Esophagus squamous epithelium (tissue), 5 donors: ENCODE data around the gene PDGFRB. TPM values are rescaled to one million over a fixed set of nuclear protein-coding genes. Genes with fewer than 3 reads are reported as not detected.

Experiments
- DNase-seq: peaks from one replicate; lab custom pipeline; 2025; lab: John Stamatoyannopoulos, UW
- H3K27ac ChIP-seq, 4 donors: fragments of 200-600 bp; sonication (generic); one replicate each; pipeline ENCODE4 v1.5.1; 2016 to 2019; ENCODE audit warnings: mild to moderate bottlenecking in 1 of 4
- H3K27me3 ChIP-seq, 4 donors: fragments of 200-600 bp; sonication (generic); 1 replicate in 3 of 4; 2 replicates in 1 of 4; pipeline versions ENCODE4 v1.5.1 to v1.6.0; 2017 to 2021; ENCODE audit warnings: antibody characterized with exemption in 1 of 4
- H3K36me3 ChIP-seq, 3 donors: fragments of 200-600 bp; sonication (generic); one replicate each; pipeline ENCODE4 v1.5.1; 2016 to 2019
- H3K4me1 ChIP-seq, 3 donors: fragments of 200-600 bp; sonication (generic); one replicate each; pipeline ENCODE4 v1.5.1; 2017 to 2019
- H3K4me3 ChIP-seq, 4 donors: fragments of 200-600 bp; sonication (generic); 1 replicate in 3 of 4; 2 replicates in 1 of 4; pipeline ENCODE4 v1.5.1; 2016 to 2019; ENCODE audit warnings: mild to moderate bottlenecking in 2 of 4, moderate library complexity in 1 of 4
- H3K9me3 ChIP-seq, 3 donors: fragments of 200-600 bp; sonication (generic); one replicate each; pipeline ENCODE4 v1.5.1; 2016 to 2019
- POLR2A ChIP-seq, 4 donors: fragments of 450-650 bp; IDR thresholded peaks; one replicate each; pipeline ENCODE4 v1.6.1; 2017; ENCODE audit warnings: antibody characterized with exemption in 4 of 4, mild to moderate bottlenecking in 4 of 4, moderate library complexity in 3 of 4
- WGBS, 2 donors: methylation state at CpG; one replicate each; pipeline ENCODE4 v1.1.5; 2018; 5-methylcytosine and 5-hydroxymethylcytosine counted together
- intact Hi-C: fragments of 100-400 bp; cut with DNase I; formaldehyde crosslinking; loops from one replicate; pipeline ENCODE4 v1.15.0; 2022
- total RNA-seq, 4 donors: library from RNA; depleted of rRNA; stranded (reverse); fragments of >200 nt; gene quantifications; one replicate each; pipeline ENCODE4 v1.1.0, GENCODE V29; 2016
- TF ChIP-seq, protein P1 (sequence below), 6 experiments: fragments of 450-650 bp in 4 of 6; fragments of 200-600 bp in 2 of 6; sonication (generic) in 2 of 6; IDR thresholded peaks; one replicate each; pipeline ENCODE4 v1.5.1; 2016 to 2019; ENCODE audit warnings: antibody characterized with exemption in 6 of 6, mild to moderate bottlenecking in 4 of 6, moderate library complexity in 4 of 6
- donor health status: DM: yes; HTN: yes; CAD: no.

The PDGFRB gene
- total RNA-seq, 4 donors from 2014 or later = 5.6 to 51.7 (median 31.0) TPM

DNA sequence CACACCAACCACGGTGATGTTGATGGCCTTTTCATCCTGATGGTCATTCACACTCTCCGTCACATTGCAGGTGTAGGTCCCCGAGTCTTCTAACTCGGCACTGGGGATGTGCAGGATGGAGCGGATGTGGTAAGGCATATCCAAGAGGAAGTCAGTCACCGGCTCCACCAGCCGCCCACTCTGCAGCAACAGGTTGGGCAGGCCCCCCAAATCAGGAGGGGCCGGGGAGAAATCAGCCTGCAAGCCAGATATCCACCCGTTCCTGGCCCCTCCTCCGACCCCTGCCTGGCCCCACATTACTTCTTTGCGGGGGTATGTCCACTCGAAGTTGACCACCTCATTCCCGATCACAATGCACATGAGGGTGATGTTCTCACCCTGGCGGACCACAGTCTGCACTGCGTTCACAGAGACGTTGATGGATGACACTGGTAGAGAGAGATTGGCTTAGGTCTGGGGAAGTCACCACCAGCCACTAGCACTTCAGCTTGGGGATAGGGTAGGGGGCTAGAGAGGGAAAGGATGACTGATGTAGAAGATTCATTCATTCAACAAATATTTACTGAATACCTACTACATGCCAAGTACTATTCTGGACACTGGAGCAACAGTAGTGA lies 22.0 kb downstream of the PDGFRB start:
- no peaks in the 10 kb centered on the region for H3K9me3 ChIP-seq
- no peak for DNase-seq
- intact Hi-C loops = no loop called here
- H3K4me3 ChIP-seq = no peak overlapping the region
- peaks cover 0 to 20% (median 0%) of the 10 kb centered on the region in 4 donors for H3K27me3 ChIP-seq
- H3K27ac ChIP-seq = peak overlapping the region in 3 of 4 donors; percentile 53 to 94 (median 91)
- no peak for TF ChIP-seq POLR2A (IDR thresholded peaks at IDR 0.05)
- TF ChIP-seq, protein P1, sequence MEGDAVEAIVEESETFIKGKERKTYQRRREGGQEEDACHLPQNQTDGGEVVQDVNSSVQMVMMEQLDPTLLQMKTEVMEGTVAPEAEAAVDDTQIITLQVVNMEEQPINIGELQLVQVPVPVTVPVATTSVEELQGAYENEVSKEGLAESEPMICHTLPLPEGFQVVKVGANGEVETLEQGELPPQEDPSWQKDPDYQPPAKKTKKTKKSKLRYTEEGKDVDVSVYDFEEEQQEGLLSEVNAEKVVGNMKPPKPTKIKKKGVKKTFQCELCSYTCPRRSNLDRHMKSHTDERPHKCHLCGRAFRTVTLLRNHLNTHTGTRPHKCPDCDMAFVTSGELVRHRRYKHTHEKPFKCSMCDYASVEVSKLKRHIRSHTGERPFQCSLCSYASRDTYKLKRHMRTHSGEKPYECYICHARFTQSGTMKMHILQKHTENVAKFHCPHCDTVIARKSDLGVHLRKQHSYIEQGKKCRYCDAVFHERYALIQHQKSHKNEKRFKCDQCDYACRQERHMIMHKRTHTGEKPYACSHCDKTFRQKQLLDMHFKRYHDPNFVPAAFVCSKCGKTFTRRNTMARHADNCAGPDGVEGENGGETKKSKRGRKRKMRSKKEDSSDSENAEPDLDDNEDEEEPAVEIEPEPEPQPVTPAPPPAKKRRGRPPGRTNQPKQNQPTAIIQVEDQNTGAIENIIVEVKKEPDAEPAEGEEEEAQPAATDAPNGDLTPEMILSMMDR (IDR thresholded peaks at IDR 0.05) = no peak
- H3K4me1 ChIP-seq = peaks cover 11 to 88% (median 39%) of the 10 kb centered on the region in 3 donors
- peaks cover 0 to 16% (median 0%) of the 10 kb centered on the region in 3 donors for H3K36me3 ChIP-seq
- WGBS, 2 donors = 60 to 68% methylated on average over 4 to 15 of the region's 16 CpGs

DNA sequence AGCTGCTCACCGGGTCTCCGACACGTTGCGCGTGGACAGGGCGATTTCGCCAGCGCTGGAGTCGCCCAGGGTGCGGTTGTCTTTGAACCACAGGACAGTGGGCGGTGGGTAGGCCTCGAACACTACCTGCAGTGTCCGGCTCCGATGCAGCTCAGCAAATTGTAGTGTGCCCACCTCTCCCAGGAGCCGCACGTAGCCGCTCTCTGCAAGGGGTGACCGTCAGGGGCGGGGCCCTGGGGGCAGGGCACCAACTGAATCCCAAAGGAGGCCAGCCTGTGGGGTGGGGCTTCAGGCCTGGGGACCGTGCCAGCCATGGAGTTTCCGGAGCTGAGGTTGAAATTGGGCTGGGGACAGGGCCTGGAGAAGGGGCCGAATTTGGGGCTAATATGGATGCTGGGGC lies 22.9 kb downstream of the PDGFRB start:
- Histone ChIP-seq H3K36me3 (peaks cover 0 to 23% (median 0%) of the 10 kb centered on the region in 3 donors), H3K27me3 (peaks cover 0 to 18% (median 0%) of the 10 kb centered on the region in 4 donors), H3K9me3 (no peaks in the 10 kb centered on the region), H3K4me3 (no peak overlapping the region), H3K27ac (peak overlapping the region; percentile 36 to 94 (median 72)), H3K4me1 (peaks cover 10 to 79% (median 33%) of the 10 kb centered on the region in 3 donors)
- 88 to 89% methylated on average over 14 to 16 of the region's 22 CpGs for WGBS, 2 donors
- DNase-seq = no peak
- TF ChIP-seq POLR2A (IDR thresholded peaks at IDR 0.05) = no peak
- TF ChIP-seq, protein P1 (IDR thresholded peaks at IDR 0.05) = no peak
- intact Hi-C loops = no loop called here

DNA sequence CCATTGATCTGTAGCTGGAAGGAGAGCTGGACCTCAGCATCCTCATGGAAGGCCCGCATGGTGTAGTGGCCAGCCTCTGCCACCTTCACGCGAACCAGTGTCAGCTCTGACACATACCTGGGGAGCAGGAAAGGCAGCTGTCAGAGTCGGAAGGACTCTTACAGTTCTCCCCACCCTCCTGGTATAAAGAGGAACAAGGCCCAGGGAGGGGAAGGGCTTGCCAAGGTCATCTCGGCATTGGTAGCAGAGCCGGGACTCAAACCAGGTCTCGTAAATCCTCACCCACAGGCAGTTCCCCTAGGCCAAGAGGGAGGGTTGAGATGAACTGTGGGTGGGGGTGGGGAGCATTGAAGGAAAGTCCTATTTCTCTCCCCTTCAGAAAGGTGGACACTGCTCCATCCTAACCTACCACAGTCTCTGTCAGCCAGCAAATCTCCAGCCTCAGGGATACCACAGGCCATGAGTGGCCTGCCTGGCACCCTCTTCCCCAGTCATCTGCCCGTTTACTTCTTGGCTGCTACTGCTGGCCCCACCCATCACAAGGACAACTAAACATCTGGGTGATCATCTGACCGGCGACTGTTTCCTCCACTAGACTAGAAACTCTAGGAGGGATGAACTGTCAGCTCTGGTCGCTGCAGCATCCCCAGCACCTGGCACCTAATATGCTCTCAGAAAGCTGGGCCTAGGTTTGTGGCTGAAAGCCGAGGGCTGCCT lies 23.5 kb downstream of the PDGFRB start:
- no peaks in the 10 kb centered on the region for H3K9me3 ChIP-seq
- peak overlapping the region in 3 of 4 donors; percentile 53 to 94 (median 91) for H3K27ac ChIP-seq
- H3K36me3 ChIP-seq = peaks cover 0 to 25% (median 0%) of the 10 kb centered on the region in 3 donors
- intact Hi-C loops = no loop called here
- DNase-seq = no peak
- H3K27me3 ChIP-seq = peaks cover 0 to 12% (median 0%) of the 10 kb centered on the region in 4 donors
- TF ChIP-seq POLR2A (IDR thresholded peaks at IDR 0.05) = no peak
- TF ChIP-seq, protein P1 (IDR thresholded peaks at IDR 0.05) = no peak
- WGBS, 2 donors = 63 to 87% methylated on average over 3 to 11 of the region's 12 CpGs
- H3K4me3 ChIP-seq = no peak overlapping the region
- H3K4me1 ChIP-seq = peaks cover 6 to 72% (median 27%) of the 10 kb centered on the region in 3 donors

DNA sequence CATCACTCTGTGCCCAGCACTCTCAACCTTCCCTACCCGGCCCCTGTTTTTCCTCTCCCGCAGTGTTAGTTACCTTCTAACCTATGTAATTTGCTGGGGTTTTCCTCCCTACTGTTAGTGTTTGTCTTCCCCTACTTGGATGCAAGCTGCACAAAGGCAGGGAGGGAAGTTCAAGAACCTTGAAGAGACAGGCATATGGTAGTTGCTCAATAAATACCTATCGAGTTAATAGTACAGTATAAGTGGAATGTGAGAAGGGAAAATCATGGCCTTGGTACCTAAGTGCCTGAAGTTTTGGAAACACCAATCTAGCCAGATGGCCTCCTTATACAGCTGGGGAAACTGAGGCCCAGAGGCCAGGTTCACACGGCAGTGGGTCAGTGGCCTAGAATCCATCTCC lies 24.2 kb downstream of the PDGFRB start:
- intact Hi-C loops = no loop called here
- Histone ChIP-seq H3K4me3 (no peak overlapping the region), H3K9me3 (no peaks in the 10 kb centered on the region), H3K27ac (peak overlapping the region in 3 of 4 donors; percentile 53 to 94 (median 91)), H3K4me1 (peaks cover 0 to 66% (median 20%) of the 10 kb centered on the region in 3 donors), H3K36me3 (peaks cover 0 to 31% (median 0%) of the 10 kb centered on the region in 3 donors), H3K27me3 (peaks cover 0 to 9% (median 0%) of the 10 kb centered on the region in 4 donors)
- 73 to 84% methylated on average over 4 of the region's 4 CpGs for WGBS, 2 donors
- DNase-seq = no peak
- TF ChIP-seq POLR2A (IDR thresholded peaks at IDR 0.05) = no peak
- TF ChIP-seq, protein P1 (IDR thresholded peaks at IDR 0.05) = no peak

DNA sequence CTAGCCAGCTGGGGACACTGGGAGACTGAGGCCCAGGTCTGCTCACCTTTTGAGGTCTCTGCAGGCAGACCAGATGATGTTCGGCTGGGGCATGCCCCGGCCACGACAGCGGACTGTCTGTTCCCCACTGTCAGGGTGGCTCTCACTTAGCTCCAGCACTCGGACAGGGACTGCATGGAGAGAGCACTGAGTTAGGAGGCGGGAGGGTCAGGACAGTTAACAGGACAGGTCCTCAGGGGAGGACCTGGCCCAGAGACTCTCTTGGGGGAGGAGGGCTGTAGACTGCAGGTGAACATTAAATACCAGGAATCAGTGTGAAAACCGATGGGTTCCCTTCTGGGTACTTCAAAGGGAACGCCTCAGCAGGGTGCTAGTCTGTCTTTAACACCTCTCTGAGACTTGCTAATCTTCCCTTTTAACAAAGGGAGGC lies 25.1 kb downstream of the PDGFRB start:
- Histone ChIP-seq H3K4me1 (peaks cover 0 to 56% (median 16%) of the 10 kb centered on the region in 3 donors), H3K4me3 (no peak overlapping the region), H3K27me3 (peaks cover 0 to 7% (median 0%) of the 10 kb centered on the region in 4 donors), H3K27ac (peak overlapping the region in 3 of 4 donors; percentile 31 to 32 (median 31)), H3K36me3 (peaks cover 0 to 39% (median 0%) of the 10 kb centered on the region in 3 donors), H3K9me3 (no peaks in the 10 kb centered on the region)
- intact Hi-C loops = no loop called here
- no peak for TF ChIP-seq POLR2A (IDR thresholded peaks at IDR 0.05)
- TF ChIP-seq, protein P1 (IDR thresholded peaks at IDR 0.05) = no peak
- 82 to 100% methylated on average over 2 to 6 of the region's 8 CpGs for WGBS, 2 donors
- DNase-seq = no peak
